Adipose tissue (tissue), 3 donors: ENCODE data around the gene CEP83. TPM values are rescaled to one million over a fixed set of nuclear protein-coding genes. Genes with fewer than 3 reads are reported as not detected.
"Not testable (repeated sequence)": the region's sequence is repeated elsewhere in the genome, so short reads cannot be mapped to it uniquely, and the experiment has no call there.

ENCODE experiments used
- H3K27ac ChIP-seq: one replicate; pipeline ENCODE4 v1.5.1; 2013; ENCODE audit warnings: low read depth, low read length
- WGBS, 3 donors: extraction: QIAGEN DNeasy Blood & Tissue Kit; methylation state at CpG; one replicate each; pipeline ENCODE4 v1.1.7; 2013; 5-methylcytosine and 5-hydroxymethylcytosine counted together
- polyA plus RNA-seq, 3 donors: library from polyadenylated mRNA; stranded (reverse); fragments of 200-250 nt; gene quantifications; one replicate each; pipeline ENCODE4 v1.2.3, GENCODE V29; 2013
- donor health status: healthy with polysubstance abuse.
- donor health status: Bipolar disorder and iron deficiency.
- donor health status: healthy.

CEP83 gene
- polyA plus RNA-seq, result 1 to 10 TPM; 3.5 to 4.9 (median 3.7) TPM

GRCh38 chr12:94459728-94460615 lies at the start of gene CEP83:
CEP83 (minus strand) TSS chr12:94459867; CDS start chr12:94412490, 47,377 bp downstream.
- 0 to 1% (median 0%) methylated on average over 72 to 77 of the region's 77 CpGs for WGBS, 3 donors

GRCh38 chr12:94509317-94509716 lies 49.6 kb upstream of the CEP83 start:
- WGBS, 3 donors, result 77 to 92% (median 82%) methylated on average over 3 of the region's 3 CpGs
- no peak overlapping the region for H3K27ac ChIP-seq

More at GRCh38 chr12:94459728-94460615, at the start of gene CEP83:
- H3K27ac ChIP-seq, result no peak within 1 kb of the TSS

GRCh38 chr12:94507455-94507854 lies 47.8 kb upstream of the CEP83 start:
- H3K27ac ChIP-seq, result no peak overlapping the region
- WGBS, 3 donors, result 89 to 95% (median 93%) methylated on average over 3 of the region's 3 CpGs

- no peak overlapping the region for H3K27ac ChIP-seq
- 48 to 86% (median 83%) methylated on average over 1 of the region's 1 CpG for WGBS, 3 donors
These were observed 44.7 kb upstream of the CEP83 start for GRCh38 chr12:94504386-94504785.

- WGBS, 3 donors, result 0 to 97% (median 64%) methylated on average over 1 of the region's 1 CpG
- H3K27ac ChIP-seq, result no peak overlapping the region
These were observed 44.0 kb upstream of the CEP83 start for GRCh38 chr12:94503619-94504018.

GRCh38 chr12:94500831-94501567 lies 41.3 kb upstream of the CEP83 start:
- H3K27ac ChIP-seq, result no peak overlapping the region
- WGBS, 3 donors, result 60 to 78% (median 77%) methylated on average over 3 of the region's 3 CpGs

- WGBS, 3 donors, result 64 to 88% (median 73%) methylated on average over 3 of the region's 3 CpGs
- no peak overlapping the region for H3K27ac ChIP-seq
These were observed 39.0 kb upstream of the CEP83 start for GRCh38 chr12:94498698-94499097.

- no peak overlapping the region for H3K27ac ChIP-seq
- WGBS, 3 donors, result 87 to 94% (median 90%) methylated on average over 8 of the region's 8 CpGs
These were observed 38.4 kb upstream of the CEP83 start for GRCh38 chr12:94498073-94498472.

- WGBS, 3 donors, result 59 to 76% (median 65%) methylated on average over 4 of the region's 4 CpGs
- no peak overlapping the region for H3K27ac ChIP-seq
These were observed 35.9 kb upstream of the CEP83 start for GRCh38 chr12:94495445-94496115.

- no peak overlapping the region for H3K27ac ChIP-seq
- 89 to 96% (median 93%) methylated on average over 2 of the region's 2 CpGs for WGBS, 3 donors
These were observed 31.8 kb upstream of the CEP83 start for GRCh38 chr12:94491489-94491888.

GRCh38 chr12:94488463-94488862 lies 28.8 kb upstream of the CEP83 start:
- no peak overlapping the region for H3K27ac ChIP-seq
- 25 to 41% (median 34%) methylated on average over 2 of the region's 2 CpGs for WGBS, 3 donors

- WGBS, 3 donors, result 21 to 51% (median 32%) methylated on average over 1 of the region's 1 CpG
- no peak overlapping the region for H3K27ac ChIP-seq
These were observed 22.1 kb upstream of the CEP83 start for GRCh38 chr12:94481734-94482133.

GRCh38 chr12:94469522-94469921 lies 9.9 kb upstream of the CEP83 start:
- WGBS, 3 donors, result 90 to 95% (median 92%) methylated on average over 8 of the region's 8 CpGs
- H3K27ac ChIP-seq, result no peak overlapping the region

- 14 to 24% (median 19%) methylated on average over 6 of the region's 6 CpGs for WGBS, 3 donors
- H3K27ac ChIP-seq, result no peak overlapping the region
These were observed 921 bp upstream of the CEP83 start for GRCh38 chr12:94460616-94460959.

- H3K27ac ChIP-seq, result no peak overlapping the region
- 0 to 1% (median 1%) methylated on average over 23 of the region's 23 CpGs for WGBS, 3 donors
These were observed 565 bp downstream of the CEP83 start for GRCh38 chr12:94458877-94459727.

- WGBS, 3 donors, result 80 to 90% (median 83%) methylated on average over 1 of the region's 1 CpG
- no peak overlapping the region for H3K27ac ChIP-seq
These were observed 2.4 kb downstream of the CEP83 start for GRCh38 chr12:94457311-94457710.

- H3K27ac ChIP-seq, result not testable (repeated sequence)
- 95 to 98% (median 98%) methylated on average over 7 of the region's 7 CpGs for WGBS, 3 donors
These were observed 5.3 kb downstream of the CEP83 start for GRCh38 chr12:94454318-94454717.

- WGBS, 3 donors, result 56 to 69% (median 64%) methylated on average over 1 of the region's 1 CpG
- no peak overlapping the region for H3K27ac ChIP-seq
These were observed 14.0 kb downstream of the CEP83 start for GRCh38 chr12:94445662-94446061.
